HL-60 (cell line): ENCODE data around the gene ZCCHC3.

Experiments
- CTCF ChIP-seq: IDR thresholded peaks from one replicate; pipeline ENCODE4 v1.5.1; 2011; ENCODE audit warnings: low read length, control low read depth, inconsistent platforms; ENCODE audit not compliant: insufficient read depth
- POLR2AphosphoS5 ChIP-seq: IDR thresholded peaks from 2 replicates; pipeline ENCODE4 v1.6.1; 2012; ENCODE audit warnings: low read depth
- SPI1 ChIP-seq: IDR thresholded peaks from 2 replicates; pipeline ENCODE4 v1.6.1; 2012; ENCODE audit warnings: low read depth, mild to moderate bottlenecking, borderline replicate concordance

- TF ChIP-seq CTCF (peak; percentile 86), POLR2AphosphoS5 (peak; percentile 54; the same call in 1 of the 2 replicates), SPI1 (no peak)
These were observed 30.5 kb upstream of the ZCCHC3 start for GRCh38 chr20:266596-267562.
